Neural cell (in vitro differentiated cells): ENCODE results near the gene IFRD2.

ENCODE experiments used
- CTCF ChIP-seq: fragments of 450-650 bp; IDR thresholded peaks from 2 replicates; pipeline ENCODE4 v1.5.1; 2014; ENCODE audit warnings: antibody characterized with exemption, mild to moderate bottlenecking, moderate library complexity; ENCODE audit not compliant: poor library complexity, severe bottlenecking
- EZH2 ChIP-seq: fragments of 200-600, 300-800 bp; shearing (Covaris generic), sonication (generic); IDR thresholded peaks from 2 replicates; pipeline ENCODE4 v1.6.1; 2014; ENCODE audit warnings: antibody characterized with exemption, low read length, borderline replicate concordance, mild to moderate bottlenecking; ENCODE audit not compliant: insufficient read depth, poor library complexity, severe bottlenecking
- POLR2AphosphoS5 ChIP-seq: IDR thresholded peaks from 2 replicates; pipeline ENCODE4 v1.6.1; 2012

GRCh38 chr3:50331364-50331907 is 39.2 kb upstream of the IFRD2 start:
- TF ChIP-seq CTCF (no peak), POLR2AphosphoS5 (no peak), EZH2 (no peak)
